Lower lobe of right lung (tissue), 2 donors: Measurements from ENCODE around the gene IRAG1. TPM values are rescaled to one million over a fixed set of nuclear protein-coding genes. Genes with fewer than 3 reads are reported as not detected.

Experiments
- ATAC-seq, 2 donors: fragments of 200-7000 bp; cut with Tn5 transposase; one replicate each; pipeline ENCODE4 v1.9.1; 2020 to 2022; ENCODE audit warnings: mild to moderate bottlenecking in 2 of 2, moderate library complexity in 2 of 2
- DNase-seq: peaks from one replicate; pipeline ENCODE4 v3.0.0-alpha.2; 2020
- H3K27ac ChIP-seq: fragments of 200-600 bp; one replicate; pipeline ENCODE4 v1.8.0; 2022
- H3K27me3 ChIP-seq: fragments of 200-600 bp; one replicate; pipeline ENCODE4 v1.8.0; 2022; ENCODE audit warnings: low read depth
- H3K36me3 ChIP-seq: fragments of 200-600 bp; one replicate; pipeline ENCODE4 v1.8.0; 2022; ENCODE audit warnings: mild to moderate bottlenecking
- H3K4me1 ChIP-seq: fragments of 200-600 bp; one replicate; pipeline ENCODE4 v1.8.0; 2022
- H3K4me3 ChIP-seq: fragments of 200-600 bp; one replicate; pipeline ENCODE4 v1.8.0; 2022; ENCODE audit warnings: mild to moderate bottlenecking
- H3K9me3 ChIP-seq: fragments of 200-600 bp; one replicate; pipeline ENCODE4 v1.8.0; 2022
- CTCF ChIP-seq: fragments of 200-600 bp; IDR thresholded peaks from one replicate; pipeline ENCODE4 v1.8.0; 2022; ENCODE audit warnings: antibody characterized with exemption, mild to moderate bottlenecking
- intact Hi-C: fragments of 100-400 bp; cut with DNase I; formaldehyde crosslinking; loops from one replicate; pipeline ENCODE4 v1.11.0; 2022
- total RNA-seq: library from RNA; stranded (reverse); fragmentation: NEBNext Ultra II Directional; extraction: Animal tissue kit (Norgen Biotek cat#: 25700); gene quantifications from one replicate; pipeline ENCODE4 v1.2.1, GENCODE V29; 2021
- donor health status: DM: no; HTN: yes; CAD: no; lungs with severe emphysema.

The IRAG1 gene
- total RNA-seq, 1 donor from 2014 or later: 12.9 TPM

GRCh38 chr11:10728789-10729472 is 35.4 kb upstream of the IRAG1 start:
- peak in 1 of 2 donors; percentile 68 for ATAC-seq
- Histone ChIP-seq H3K4me3 (no peak overlapping the region), H3K9me3 (no peaks in the 10 kb centered on the region), H3K36me3 (no peaks in the 10 kb centered on the region), H3K4me1 (peaks cover 24% of the 10 kb centered on the region), H3K27ac (peak overlapping the region; percentile 46), H3K27me3 (no peaks in the 10 kb centered on the region)
- intact Hi-C loops: no loop called here
- TF ChIP-seq CTCF: no peak
- no peak for DNase-seq

- Histone ChIP-seq H3K27ac (no peak overlapping the region), H3K9me3 (no peaks in the 10 kb centered on the region), H3K4me3 (no peak overlapping the region), H3K27me3 (no peaks in the 10 kb centered on the region), H3K4me1 (peaks cover 18% of the 10 kb centered on the region), H3K36me3 (no peaks in the 10 kb centered on the region)
- no peak for DNase-seq
- TF ChIP-seq CTCF: no peak
- peak in 1 of 2 donors; percentile 8 for ATAC-seq
- intact Hi-C loops: no loop called here
Observed at GRCh38 chr11:10728154-10728553, 34.6 kb upstream of the IRAG1 start.

GRCh38 chr11:10727146-10727851 is 33.7 kb upstream of the IRAG1 start:
- Histone ChIP-seq H3K27me3 (no peaks in the 10 kb centered on the region), H3K27ac (no peak overlapping the region), H3K9me3 (no peaks in the 10 kb centered on the region), H3K36me3 (no peaks in the 10 kb centered on the region), H3K4me1 (peaks cover 18% of the 10 kb centered on the region), H3K4me3 (no peak overlapping the region)
- TF ChIP-seq CTCF: no peak
- no peak for ATAC-seq
- intact Hi-C loops: no loop called here
- DNase-seq: no peak

- H3K27me3 ChIP-seq: no peaks in the 10 kb centered on the region
- no peak overlapping the region for H3K27ac ChIP-seq
- no peaks in the 10 kb centered on the region for H3K36me3 ChIP-seq
- no peak for TF ChIP-seq CTCF
- H3K4me3 ChIP-seq: no peak overlapping the region
- H3K9me3 ChIP-seq: no peaks in the 10 kb centered on the region
- DNase-seq (no peak), ATAC-seq (no peak)
- H3K4me1 ChIP-seq: peaks cover 18% of the 10 kb centered on the region
- intact Hi-C loops: no loop called here
Observed at GRCh38 chr11:10725907-10726253, 32.3 kb upstream of the IRAG1 start.

- no peak for TF ChIP-seq CTCF
- H3K27me3 ChIP-seq: no peaks in the 10 kb centered on the region
- DNase-seq: no peak
- no peaks in the 10 kb centered on the region for H3K36me3 ChIP-seq
- H3K27ac ChIP-seq: no peak overlapping the region
- ATAC-seq: peak; percentile 41 to 69
- H3K4me3 ChIP-seq: no peak overlapping the region
- peaks cover 18% of the 10 kb centered on the region for H3K4me1 ChIP-seq
- no peaks in the 10 kb centered on the region for H3K9me3 ChIP-seq
- intact Hi-C loops: no loop called here
Observed at GRCh38 chr11:10725114-10725906, 31.8 kb upstream of the IRAG1 start.
